ENCODE results near the gene SMC1B. TPM values are rescaled to one million over a fixed set of nuclear protein-coding genes. Genes with fewer than 3 reads are reported as not detected.
"Not testable (repeated sequence)": the region's sequence is repeated elsewhere in the genome, so short reads cannot be mapped to it uniquely, and the experiment has no call there.

Gene SMC1B
- polyA plus RNA-seq, 1 donor = 0.23 TPM

DNA sequence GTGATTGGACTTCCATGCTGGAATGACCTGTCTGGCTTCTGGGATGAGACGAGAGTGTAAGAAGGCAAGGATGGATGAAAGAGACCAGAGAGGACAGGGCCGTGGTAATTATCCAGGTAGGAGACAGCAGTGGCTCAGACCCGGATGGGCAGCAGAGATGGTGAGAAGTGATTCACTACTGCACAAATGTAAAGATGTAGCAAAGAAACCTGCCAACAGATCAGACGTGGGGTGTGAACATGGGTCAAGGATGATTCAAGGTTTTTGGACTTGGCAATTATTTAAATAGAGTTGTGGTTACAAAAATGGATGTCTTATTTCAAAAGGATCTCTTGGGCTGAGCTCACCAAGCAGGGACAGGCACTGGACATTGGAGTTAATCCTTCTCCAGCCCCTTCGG lies 32.8 kb upstream of the SMC1B start:
- no peak for DNase-seq

- no peak for DNase-seq
Observed at GRCh38 chr22:45445031-45445710, 31.8 kb upstream of the SMC1B start.

- DNase-seq = no peak
Observed at GRCh38 chr22:45444168-45444567, 30.8 kb upstream of the SMC1B start.

- DNase-seq = no peak
Observed at GRCh38 chr22:45442116-45442515, 28.7 kb upstream of the SMC1B start.

DNA sequence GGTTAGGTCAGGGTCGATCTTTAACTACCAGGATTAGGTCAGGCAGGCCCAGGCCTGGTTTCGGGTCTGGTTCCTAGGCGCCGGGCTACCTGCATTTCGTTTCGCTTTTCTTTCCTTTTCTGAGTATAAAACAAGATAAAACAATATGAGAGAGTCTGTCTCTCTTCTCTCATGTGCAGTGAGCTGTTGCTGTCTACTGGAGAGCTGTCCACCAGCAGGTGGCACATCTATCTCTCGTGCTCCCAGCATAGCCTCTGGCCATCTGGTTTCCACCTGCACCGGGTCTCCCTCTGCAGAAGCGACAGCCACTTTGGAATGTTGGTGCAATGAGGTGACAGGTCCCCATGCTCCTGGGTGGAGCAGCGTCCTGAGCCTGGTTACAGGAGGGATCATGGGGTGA lies 27.7 kb upstream of the SMC1B start:
- peak; percentile 62 for DNase-seq

DNA sequence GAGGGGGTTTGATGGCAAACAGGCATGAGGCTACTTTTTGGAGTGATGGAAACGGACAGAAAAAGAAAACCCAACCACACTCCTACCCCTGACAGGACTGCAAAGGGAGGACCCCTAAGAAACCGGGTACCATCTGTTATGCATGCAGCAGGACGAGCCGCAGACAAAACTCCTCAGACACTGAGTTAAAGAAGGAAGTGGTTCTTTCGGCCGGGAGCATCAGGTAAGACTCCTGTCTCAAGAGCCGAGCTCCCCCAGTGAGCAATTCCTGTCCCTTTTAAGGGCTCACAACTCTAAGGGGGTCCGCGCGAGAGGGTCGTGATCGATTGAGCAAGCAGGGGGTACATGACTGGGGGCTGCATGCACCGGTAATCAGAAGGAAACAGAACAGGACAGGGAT lies 27.3 kb upstream of the SMC1B start:
- not testable (repeated sequence) for DNase-seq

DNA sequence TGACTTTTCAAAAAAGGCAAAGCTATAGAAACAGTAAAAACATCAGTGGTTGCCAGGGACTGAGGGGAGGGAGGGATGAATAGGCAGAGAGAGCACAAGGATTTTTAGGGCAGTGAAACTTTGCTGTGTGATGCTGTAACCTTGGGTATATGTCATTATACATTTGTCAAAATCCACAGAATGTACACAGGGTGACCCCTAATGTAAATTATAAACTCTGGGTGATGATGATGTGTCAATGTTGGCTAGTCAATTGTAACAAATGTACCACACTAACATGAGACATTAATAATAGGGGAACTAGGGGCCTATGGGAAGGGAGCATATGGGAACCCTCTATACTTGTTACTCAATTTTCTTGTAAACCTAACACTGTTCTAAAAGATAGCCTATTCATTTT lies 24.9 kb upstream of the SMC1B start:
- no peak for DNase-seq

DNA sequence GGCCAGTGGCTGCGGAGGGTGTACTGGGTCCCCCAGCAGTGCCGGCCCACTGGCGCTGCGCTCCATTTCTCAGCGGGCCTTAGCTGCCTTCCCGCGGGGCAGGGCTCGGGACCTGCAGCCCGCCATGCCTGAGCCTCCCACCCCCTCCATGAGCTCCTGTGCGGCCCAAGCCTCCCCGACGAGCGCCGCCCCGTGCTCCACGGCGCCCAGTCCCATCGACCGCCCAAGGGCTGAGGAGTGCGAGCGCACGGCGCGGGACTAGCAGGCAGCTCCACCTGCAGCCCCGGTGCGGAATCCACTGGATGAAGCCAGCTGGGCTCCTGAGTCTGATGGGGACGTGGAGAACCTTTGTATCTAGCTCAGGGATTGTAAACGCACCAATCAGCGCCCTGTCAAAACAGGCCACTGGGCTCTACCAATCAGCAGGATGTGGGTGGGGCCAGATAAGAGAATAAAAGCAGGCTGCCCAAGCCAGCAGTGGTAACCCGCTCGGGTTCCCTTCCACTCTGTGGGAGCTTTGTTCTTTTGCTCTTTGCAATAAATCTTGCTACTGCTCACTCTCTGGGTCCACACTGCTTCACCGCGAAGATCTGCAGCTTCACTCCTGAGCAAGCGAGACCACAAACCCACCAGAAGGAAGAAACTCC lies 23.6 kb upstream of the SMC1B start:
- not testable (repeated sequence) for DNase-seq

GRCh38 chr22:45435544-45436139 lies 22.2 kb upstream of the SMC1B start:
- peak; percentile 88 for DNase-seq

DNA sequence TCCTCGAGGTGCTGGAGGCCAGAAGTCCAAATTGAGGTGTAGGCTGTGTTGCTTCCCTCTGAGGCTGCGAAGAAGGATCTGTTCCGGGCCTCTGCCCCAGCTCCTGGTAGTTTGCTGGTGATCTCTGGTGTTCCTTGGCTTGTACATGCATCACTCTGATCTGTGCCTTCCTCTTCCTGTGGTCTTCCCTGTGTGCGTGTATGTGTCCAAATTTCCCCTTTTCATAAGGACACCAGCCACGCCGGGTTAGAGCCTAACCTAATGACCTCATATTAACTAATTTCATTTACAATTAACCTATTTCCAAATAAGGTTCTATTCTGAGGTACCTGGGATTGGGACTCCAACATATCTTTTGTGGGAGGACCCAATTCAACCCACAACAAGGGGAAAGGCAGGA lies 21.6 kb upstream of the SMC1B start:
- DNase-seq = no peak

GRCh38 chr22:45430871-45431270 lies 17.5 kb upstream of the SMC1B start:
- no peak for DNase-seq

DNA sequence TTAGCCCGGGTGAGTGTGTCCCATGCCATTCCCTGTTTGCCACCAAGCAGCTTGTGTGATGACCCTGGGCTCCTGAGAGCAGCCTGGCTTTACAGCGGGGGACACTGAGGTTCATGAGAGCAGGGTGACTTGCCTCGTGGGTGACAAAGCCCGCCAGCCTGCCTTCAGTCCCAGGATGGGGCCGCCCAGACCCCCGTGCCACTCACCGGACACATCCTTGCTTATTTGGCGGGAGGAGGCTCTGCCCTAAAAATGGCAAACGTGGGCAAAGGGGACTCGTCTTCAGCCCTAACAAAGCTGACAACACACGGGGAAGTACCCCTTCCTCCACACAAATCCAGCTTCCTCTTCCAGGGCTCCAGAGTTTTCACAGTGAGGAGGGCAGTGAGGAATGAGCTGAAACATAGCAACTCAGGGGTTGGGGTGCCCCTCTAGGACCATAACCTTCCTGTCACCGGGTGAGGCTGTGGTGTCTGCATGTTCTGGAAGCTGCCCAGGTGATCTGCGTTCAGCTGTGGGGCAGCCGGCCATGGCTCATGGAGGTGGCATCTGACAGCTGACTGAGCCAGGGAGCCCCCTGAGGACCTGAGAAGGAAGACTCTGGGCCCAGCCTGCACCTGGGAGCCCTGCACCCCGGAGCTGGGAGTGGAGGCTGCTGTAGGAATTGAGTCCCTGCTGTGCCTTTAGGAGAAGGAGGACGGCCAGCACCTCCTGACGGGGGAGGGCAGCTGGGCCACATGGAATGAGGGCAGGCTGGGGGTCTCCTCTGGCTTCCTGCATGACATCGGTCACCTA lies 16.8 kb upstream of the SMC1B start:
- no peak for DNase-seq

- DNase-seq = no peak
Observed at GRCh38 chr22:45429424-45429823, 16.0 kb upstream of the SMC1B start.

GRCh38 chr22:45428391-45429385 lies 15.3 kb upstream of the SMC1B start:
- no peak for DNase-seq

- DNase-seq = no peak
Observed at GRCh38 chr22:45427114-45427513, 13.7 kb upstream of the SMC1B start.

GRCh38 chr22:45426387-45426786 lies 13.0 kb upstream of the SMC1B start:
- no peak for DNase-seq

DNA sequence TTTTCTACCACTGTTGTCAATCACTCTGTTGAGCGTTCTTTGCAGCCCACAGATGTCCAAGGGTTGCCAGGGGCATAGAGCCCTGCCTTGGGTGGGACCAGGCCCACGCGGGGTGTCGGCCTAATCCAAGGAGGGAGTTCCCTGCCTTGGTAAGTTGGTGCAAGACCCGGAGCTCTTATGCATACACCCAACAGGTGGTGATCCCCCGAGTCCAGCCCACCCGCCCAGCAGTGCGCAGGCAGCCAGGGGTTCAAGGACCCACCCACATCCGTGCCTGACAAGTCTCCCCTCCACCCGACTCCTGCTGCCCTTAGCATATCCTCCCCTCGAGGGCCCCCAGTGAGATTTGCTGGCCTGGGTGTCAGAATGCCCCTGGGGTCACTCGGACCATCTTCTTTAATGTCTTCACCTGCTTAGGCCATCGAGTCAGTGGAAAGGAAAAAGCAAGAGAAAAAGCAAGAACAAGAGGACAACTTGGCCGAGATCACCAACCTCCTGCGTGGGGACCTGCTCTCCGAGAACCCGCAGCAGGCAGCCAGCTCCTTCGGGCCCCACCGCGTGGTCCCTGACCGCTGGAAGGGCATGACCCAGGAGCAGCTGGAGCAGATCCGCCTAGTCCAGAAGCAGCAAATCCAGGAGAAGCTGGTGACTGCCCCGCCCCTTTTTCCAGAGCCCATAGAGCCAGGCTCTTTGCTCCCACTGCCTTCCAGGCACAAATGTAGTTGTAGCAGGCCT lies 12.3 kb upstream of the SMC1B start:
- no peak for DNase-seq

DNA sequence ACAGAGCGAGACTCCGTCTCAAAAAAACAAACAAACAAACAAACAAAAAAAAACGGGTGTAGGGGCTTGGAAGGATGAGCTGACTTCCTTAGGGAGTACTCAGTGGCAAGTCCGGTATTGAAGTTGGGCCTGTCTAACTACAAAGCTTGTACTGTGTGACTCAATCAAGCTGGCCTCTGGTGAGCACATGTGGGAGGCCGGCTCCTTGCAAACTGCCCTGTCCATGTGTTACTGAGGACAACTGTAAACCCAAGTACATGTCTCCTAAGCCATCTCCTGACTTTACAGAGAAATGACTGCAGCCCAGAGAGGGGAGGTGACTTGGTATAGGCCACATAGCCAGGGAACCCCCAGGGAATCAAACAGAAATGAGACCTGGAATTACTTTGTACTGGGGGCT lies 11.7 kb upstream of the SMC1B start:
- DNase-seq = no peak

GRCh38 chr22:45424241-45424731 lies 10.9 kb upstream of the SMC1B start:
- DNase-seq = no peak

GRCh38 chr22:45423524-45423923 lies 10.1 kb upstream of the SMC1B start:
- DNase-seq = no peak
